Measurements from ENCODE around the gene CSF3R.

Gene CSF3R

DNA sequence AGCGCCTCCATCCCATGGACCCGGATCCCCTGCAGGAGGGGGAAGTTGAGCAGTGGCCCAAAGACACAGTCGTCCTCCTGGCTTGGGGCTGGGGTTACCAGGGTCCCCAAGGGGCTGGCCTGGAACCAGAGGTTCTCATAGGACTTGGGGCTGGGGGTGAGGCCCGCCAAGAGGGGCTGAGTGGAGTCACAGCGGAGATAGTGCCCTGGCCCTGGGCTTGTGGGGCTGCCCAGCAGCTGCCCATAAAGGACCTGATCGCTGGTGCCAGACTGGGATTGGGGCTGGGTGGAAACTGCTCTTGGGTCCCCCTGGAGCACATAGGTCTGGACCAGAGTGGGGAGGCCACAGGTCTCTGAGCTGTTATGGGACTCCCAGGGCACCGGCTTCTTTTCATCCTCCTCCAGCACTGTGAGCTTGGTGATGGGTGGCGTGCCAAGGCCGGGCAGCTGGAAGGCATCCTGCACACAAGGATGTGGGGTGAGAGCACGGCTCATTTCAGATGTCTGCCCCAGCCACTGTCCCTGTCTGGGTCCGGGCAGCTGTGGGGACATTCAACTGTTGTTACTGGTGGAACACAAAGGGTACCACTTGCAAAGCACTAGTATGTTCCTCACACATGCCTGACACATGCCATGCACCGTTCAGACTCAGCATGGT is 16.2 kb downstream of the CSF3R start:
- DNase-seq: no peak
- H3K27me3 Mint-ChIP-seq: peaks cover 4% of the 10 kb centered on the region
- H3K36me3 Mint-ChIP-seq: peaks cover 26% of the 10 kb centered on the region
- H3K9me3 Mint-ChIP-seq: no peaks in the 10 kb centered on the region
- H3K4me3 Mint-ChIP-seq: no peak overlapping the region
- no peak overlapping the region for H3K27ac Mint-ChIP-seq
- CTCF ChIA-PET: interaction anchor here (0.6 to 1.3 kb wide), 2 partner anchors 20 to 60 kb away, joined by 3 read pairs; no protein-coding TSS in a partner anchor
- H3K4me1 Mint-ChIP-seq: peaks cover 41% of the 10 kb centered on the region

DNA sequence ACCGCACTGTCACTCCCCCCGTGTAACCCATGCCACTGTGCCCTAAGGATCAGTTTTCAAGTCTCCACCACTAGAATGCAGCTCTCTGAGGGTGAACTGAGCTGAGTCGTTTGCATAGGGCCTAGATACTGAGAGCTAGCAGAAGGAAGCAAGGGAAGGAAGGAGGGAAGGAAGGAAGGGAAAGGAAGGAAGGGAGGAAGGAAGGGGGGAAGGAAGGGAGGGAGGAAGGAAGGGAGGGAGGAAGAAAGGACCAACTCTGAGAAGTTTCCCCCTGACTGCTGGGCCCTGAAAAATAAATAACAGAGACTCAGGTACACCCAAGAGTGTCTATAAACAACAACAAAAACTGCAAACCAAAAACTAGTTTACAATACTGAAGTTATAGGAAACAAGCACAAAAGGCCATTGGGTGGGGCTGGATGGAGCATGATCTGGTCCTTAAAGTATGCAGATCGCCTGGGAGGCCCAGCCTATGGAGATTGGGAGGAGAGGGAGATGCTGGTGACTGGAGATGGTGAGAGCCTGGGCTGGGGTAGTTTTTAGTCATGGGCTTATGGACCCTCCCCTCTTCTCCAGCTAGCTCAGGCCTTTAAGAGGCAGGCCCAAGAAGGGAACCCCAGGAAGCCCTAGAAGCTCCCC is 16.9 kb downstream of the CSF3R start:
- CTCF ChIA-PET: interaction anchor here (0.6 kb wide), 1 partner anchor 59 kb away, joined by 3 read pairs; no protein-coding TSS in a partner anchor
- no peak for DNase-seq
- Mint-ChIP-seq H3K4me3 (no peak overlapping the region), H3K9me3 (no peaks in the 10 kb centered on the region), H3K36me3 (peaks cover 32% of the 10 kb centered on the region), H3K27me3 (peaks cover 4% of the 10 kb centered on the region), H3K27ac (no peak overlapping the region), H3K4me1 (peaks cover 48% of the 10 kb centered on the region)

DNA sequence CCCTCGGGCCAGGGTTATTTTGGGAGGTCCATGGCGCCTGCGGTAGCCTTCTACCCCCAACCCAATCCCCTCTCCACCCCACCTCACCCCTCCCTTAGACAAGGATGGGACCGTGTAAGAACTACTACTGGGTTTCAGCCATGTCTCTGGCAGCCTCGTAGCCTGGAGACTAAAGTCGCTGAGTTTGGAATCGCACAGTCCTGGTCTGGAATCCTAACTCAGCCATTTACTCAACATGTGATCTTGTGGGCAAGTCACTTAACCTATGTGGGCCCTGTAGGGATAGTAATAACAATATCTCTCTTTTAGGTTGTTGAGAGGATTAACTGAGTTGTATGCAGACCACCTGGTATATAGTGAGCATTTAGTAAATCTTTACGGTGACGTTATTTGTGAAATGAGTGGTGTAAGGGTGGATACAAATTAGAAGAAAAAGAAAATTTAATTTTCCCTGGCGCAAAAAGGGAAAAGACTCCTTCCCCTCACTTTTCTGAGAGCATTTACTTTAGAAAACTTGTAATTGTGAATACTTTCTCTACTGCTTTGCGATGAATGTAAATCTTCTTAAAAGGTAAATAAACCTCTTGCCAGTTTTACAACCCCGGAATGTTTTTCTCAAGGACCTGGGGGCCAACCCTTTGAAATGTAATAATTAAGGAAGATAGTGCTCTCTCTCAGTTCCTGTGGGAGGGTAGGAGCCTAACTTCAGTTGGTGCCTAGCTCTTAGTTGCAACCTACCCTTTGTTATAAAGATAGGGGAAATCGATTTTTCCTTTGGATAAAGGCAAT is 17.9 kb downstream of the CSF3R start:
- peak overlapping the region; percentile 95 for H3K4me3 Mint-ChIP-seq
- CTCF ChIA-PET: interaction anchor here (1.0 kb wide), 1 partner anchor 51 kb away, joined by 3 read pairs; no protein-coding TSS in a partner anchor
- H3K4me1 Mint-ChIP-seq: peaks cover 54% of the 10 kb centered on the region
- no peak for DNase-seq
- peaks cover 4% of the 10 kb centered on the region for H3K27me3 Mint-ChIP-seq
- no peaks in the 10 kb centered on the region for H3K9me3 Mint-ChIP-seq
- peaks cover 42% of the 10 kb centered on the region for H3K36me3 Mint-ChIP-seq
- peak overlapping the region; percentile 94 for H3K27ac Mint-ChIP-seq

DNA sequence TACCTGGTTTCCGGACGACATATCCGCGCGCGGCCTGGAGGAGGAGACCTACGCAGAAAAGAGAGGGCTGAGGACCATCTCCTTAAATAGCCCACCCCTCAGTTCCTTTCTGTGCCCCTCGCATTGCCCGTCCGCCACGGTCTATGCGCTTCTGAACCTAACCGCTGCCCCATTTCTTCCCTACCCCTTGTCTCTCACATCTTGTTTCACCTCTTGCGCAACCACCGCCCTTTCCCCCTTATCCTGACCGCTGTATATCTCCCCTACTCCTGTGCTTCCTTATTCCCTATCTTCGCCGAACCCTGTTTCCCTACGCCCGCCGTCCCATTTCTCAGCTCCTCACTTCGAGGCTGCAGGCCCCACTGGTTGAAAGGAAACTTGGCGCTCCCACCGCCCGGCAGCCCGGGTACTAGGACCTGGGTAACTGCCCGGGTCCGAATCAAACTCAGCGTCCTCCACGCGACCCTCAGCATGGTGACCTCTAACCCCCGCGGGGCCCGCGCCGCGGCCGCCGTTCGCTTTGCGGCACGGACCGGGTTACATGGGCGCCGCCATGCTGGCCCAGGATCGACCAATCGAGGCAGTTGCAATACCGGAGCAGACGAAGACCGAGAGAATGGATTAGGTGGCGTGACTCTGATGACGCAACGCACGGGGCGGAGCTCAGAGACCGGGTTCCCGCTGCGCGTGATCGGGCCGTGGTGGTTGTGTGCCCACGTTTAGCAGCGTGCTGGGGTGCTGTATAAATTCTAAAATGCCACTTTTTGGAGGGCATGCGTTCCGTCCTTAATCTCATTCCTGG is 18.7 kb downstream of the CSF3R start, which contains the start of gene MRPS15:
Gene MRPS15, minus strand, starts transcription at position 582 of the 802 bp plus-strand sequence. Its CDS starts 109 bp downstream, at position 473.
- Mint-ChIP-seq H3K36me3 (peaks cover 48% of the 10 kb centered on the region), H3K27me3 (peaks cover 4% of the 10 kb centered on the region), H3K4me1 (peaks cover 62% of the 10 kb centered on the region), H3K9me3 (no peaks in the 10 kb centered on the region), H3K27ac (peak within 1 kb of the TSS; percentile 94), H3K4me3 (peak within 1 kb of the TSS; percentile 95)
- CTCF ChIA-PET: interaction anchor here (1.0 kb wide), 1 partner anchor 52 kb away, joined by 3 read pairs; no protein-coding TSS in a partner anchor
- peak; percentile 98 for DNase-seq

DNA sequence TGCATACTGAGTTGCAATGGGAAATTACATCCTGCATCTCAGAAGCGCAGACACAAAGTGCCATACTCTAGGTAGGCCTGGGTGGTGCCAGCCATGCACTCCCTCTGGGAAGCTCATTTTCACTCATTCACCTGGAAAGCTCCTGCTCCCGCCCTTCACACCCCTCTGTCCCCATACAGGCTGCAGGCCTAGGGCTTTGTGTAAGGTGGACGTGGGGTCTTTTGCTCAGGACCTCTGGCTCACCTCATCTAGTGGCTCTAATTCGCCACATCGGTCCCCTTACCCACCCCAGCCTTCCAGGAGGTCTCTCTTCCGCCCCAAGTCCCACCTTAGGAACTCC is 19.3 kb downstream of the CSF3R start:
- H3K4me1 Mint-ChIP-seq: peaks cover 67% of the 10 kb centered on the region
- peak overlapping the region; percentile 95 for H3K4me3 Mint-ChIP-seq
- H3K27me3 Mint-ChIP-seq: peaks cover 4% of the 10 kb centered on the region
- no peaks in the 10 kb centered on the region for H3K9me3 Mint-ChIP-seq
- H3K27ac Mint-ChIP-seq: peak overlapping the region; percentile 94
- CTCF ChIA-PET: interaction anchor here (1.0 kb wide), 1 partner anchor 52 kb away, joined by 3 read pairs; no protein-coding TSS in a partner anchor
- no peak for DNase-seq
- H3K36me3 Mint-ChIP-seq: peaks cover 54% of the 10 kb centered on the region

DNA sequence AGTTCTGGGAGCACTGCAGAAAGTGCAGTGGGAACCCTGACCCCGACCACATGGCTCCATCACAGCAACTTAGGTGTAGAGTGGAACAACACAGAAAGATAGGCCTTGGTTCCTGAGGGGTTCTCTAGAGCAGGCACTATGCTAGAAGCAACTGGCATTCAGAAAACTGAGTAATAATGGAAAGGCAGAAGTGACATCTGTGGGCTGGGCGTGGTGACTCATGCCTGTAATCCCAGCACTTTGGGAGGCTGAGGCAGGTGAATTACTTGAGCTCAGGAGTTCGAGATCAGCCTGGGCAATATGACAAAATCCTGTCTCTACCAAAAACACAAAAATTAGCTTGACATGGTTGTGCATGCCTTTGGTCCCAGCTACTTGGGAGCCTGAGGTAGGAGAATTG is 23.8 kb downstream of the CSF3R start:
- Mint-ChIP-seq H3K27ac (peak overlapping the region; percentile 92), H3K9me3 (no peaks in the 10 kb centered on the region), H3K36me3 (peaks cover 74% of the 10 kb centered on the region)

DNA sequence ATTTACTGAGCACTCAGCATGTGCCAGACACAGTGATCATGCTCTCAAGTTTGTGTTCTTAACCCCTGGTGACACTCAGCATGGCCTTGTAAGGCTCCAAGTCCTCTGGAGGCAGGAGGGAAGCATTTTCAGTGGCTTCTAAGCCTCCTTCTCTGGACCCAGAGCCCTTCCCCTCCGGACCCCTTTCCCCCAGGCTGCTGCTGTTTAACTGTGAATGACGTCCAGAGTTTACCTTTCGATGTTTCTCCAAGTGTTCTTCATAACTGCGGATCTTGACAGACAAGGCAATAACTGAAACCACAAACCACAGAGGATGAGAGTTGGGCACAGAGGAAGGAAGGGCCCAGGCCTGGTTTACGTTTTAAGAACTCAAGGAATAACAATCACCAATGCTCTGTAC is 25.0 kb downstream of the CSF3R start:
- Mint-ChIP-seq H3K4me1 (peaks cover 71% of the 10 kb centered on the region), H3K4me3 (peak overlapping the region; percentile 55), H3K27ac (peak overlapping the region; percentile 92), H3K27me3 (no peaks in the 10 kb centered on the region), H3K9me3 (no peaks in the 10 kb centered on the region), H3K36me3 (peaks cover 68% of the 10 kb centered on the region)
- peak; percentile 52 for DNase-seq
- CTCF ChIA-PET: no interaction called here

More for the DNA sequence above, 23.8 kb downstream of the CSF3R start:
- DNase-seq: no peak
- no peaks in the 10 kb centered on the region for H3K27me3 Mint-ChIP-seq
- CTCF ChIA-PET: no interaction called here
- H3K4me1 Mint-ChIP-seq: peaks cover 81% of the 10 kb centered on the region
- peak overlapping the region; percentile 35 for H3K4me3 Mint-ChIP-seq

DNA sequence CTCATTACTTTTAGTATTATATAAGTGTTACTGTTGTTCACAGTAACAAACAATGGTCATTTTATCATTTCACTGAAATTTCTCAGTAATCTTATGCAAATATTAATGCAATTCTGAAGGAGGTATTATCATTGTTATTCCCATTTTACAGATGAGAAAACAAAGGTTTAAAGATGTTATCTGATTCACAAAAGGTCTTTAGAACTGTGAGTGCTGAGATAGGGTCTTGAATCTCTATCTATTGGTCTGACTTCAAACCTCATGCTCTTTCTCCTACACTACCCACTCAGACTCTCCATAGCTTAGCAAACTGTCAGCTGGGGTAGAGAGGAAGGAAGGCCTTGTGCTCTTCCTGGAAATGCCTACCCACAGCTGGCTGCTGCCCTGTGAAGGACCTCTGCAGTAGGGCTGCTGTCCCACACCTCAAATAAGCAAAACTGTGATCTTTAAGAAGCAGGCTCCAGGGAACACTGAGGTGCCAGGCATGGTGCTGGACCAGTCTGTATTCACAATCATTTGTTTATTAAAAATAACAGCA is 26.3 kb downstream of the CSF3R start:
- peaks cover 60% of the 10 kb centered on the region for H3K36me3 Mint-ChIP-seq
- peak overlapping the region; percentile 73 for H3K27ac Mint-ChIP-seq
- no peak for DNase-seq
- CTCF ChIA-PET: no interaction called here
- H3K4me3 Mint-ChIP-seq: peak overlapping the region; percentile 51
- no peaks in the 10 kb centered on the region for H3K9me3 Mint-ChIP-seq
- peaks cover 67% of the 10 kb centered on the region for H3K4me1 Mint-ChIP-seq
- no peaks in the 10 kb centered on the region for H3K27me3 Mint-ChIP-seq

DNA sequence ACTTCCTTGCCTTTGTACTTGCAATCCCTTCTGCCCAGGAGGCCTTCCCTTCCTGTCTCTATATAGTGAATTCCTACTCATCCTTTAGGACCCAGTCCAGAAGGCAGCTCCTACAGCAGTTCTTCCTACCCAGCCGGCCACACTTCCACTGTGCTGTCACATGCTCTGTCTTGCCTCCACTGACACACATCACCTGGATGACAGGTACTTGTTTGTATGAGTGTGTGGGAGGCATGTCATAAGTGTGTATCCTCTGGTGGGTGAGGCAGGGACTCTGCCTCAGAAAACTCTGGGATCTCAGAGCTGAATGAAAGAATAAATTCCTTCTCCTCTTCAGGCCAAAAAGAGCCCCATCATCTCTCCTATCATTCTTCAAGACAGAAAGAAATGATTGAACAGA is 27.3 kb downstream of the CSF3R start:
- H3K36me3 Mint-ChIP-seq: peaks cover 50% of the 10 kb centered on the region
- CTCF ChIA-PET: interaction anchor here (1.4 kb wide), 1 partner anchor 9 kb away, joined by 4 read pairs; no protein-coding TSS in a partner anchor
- no peak overlapping the region for H3K27ac Mint-ChIP-seq
- no peaks in the 10 kb centered on the region for H3K9me3 Mint-ChIP-seq
- peaks cover 1% of the 10 kb centered on the region for H3K27me3 Mint-ChIP-seq
- H3K4me3 Mint-ChIP-seq: no peak overlapping the region
- H3K4me1 Mint-ChIP-seq: peaks cover 63% of the 10 kb centered on the region
- no peak for DNase-seq

DNA sequence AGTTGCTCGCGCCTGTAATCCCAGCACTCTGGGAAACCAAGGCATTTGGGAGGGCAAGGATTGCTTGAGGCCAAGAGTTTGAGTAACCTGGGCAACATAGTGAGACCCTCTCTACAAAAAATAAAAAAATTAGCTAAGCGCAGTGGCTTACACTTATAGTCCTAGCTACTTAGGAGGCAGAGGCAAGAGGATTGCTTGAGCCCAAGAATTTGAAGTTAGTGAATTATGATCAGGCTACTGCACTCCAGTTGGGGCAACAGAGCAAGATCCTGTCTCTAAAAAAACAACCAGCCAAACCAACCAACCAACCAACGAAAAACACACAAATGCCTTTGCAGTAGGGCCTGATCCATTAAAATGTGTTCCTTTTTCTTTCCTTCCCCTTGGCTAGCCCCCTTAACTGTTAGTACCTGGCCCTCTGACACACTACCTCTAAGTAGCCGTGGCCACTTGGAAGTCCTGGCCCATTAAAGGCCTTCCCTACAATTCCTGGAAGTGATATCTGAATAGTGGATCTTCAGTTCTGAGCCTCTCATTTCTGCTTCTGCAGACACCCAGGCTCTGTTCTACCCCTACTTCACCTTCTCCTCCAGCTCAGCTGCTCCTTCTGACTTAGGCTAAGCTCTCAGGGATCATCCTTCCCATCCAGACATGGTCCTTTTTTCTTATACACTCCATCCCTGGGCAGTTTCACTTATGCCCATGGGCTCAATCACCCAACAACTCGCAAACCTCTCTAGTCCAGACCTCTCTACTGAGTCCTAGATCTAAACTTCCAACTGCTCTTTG is 28.9 kb downstream of the CSF3R start:
- no peak overlapping the region for H3K4me3 Mint-ChIP-seq
- peak overlapping the region; percentile 10 for H3K27ac Mint-ChIP-seq
- H3K4me1 Mint-ChIP-seq: peaks cover 58% of the 10 kb centered on the region
- peaks cover 5% of the 10 kb centered on the region for H3K27me3 Mint-ChIP-seq
- DNase-seq: no peak
- H3K36me3 Mint-ChIP-seq: peaks cover 38% of the 10 kb centered on the region
- no peaks in the 10 kb centered on the region for H3K9me3 Mint-ChIP-seq
- CTCF ChIA-PET: no interaction called here

DNA sequence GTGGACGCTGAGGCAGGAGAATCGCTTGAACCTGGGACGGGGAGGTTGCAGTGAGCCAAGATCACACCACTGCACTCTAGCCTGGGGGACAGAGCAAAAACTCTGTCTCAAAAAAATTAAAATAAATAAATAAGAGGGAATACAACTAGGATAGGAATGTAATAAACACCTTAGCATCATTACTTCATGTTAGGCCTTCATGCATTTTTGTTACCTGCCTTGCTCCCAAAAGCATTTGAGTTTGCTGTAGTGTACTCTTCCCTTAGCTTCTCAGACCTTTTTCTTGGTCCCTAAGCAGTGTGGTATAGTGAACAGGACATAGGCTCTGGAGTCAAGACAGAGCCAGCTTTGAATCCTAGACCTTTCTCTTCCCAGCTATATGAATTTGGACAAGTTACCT is 29.7 kb downstream of the CSF3R start:
- peaks cover 5% of the 10 kb centered on the region for H3K27me3 Mint-ChIP-seq
- H3K4me1 Mint-ChIP-seq: peaks cover 51% of the 10 kb centered on the region
- DNase-seq: no peak
- no peak overlapping the region for H3K27ac Mint-ChIP-seq
- H3K36me3 Mint-ChIP-seq: peaks cover 34% of the 10 kb centered on the region
- H3K4me3 Mint-ChIP-seq: no peak overlapping the region
- CTCF ChIA-PET: no interaction called here
- H3K9me3 Mint-ChIP-seq: no peaks in the 10 kb centered on the region

DNA sequence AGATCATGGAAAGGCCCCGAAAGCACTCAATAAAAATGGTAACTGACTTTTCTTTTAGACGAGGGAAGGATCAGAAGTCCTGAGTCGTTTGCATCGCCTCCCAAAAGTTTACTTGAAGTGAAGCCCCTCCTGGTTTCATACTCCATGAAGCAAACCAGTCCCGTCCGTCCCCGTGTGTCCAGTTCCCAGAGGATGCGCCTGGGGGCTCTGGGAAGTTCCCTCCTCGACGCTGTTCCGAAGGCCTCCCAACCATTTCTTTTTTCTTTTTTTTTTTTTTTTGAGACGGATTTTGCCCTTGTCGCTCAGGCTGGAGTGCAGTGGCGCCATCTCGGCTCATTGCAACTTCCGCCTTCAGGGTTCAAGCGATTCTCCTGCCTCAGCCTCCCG is 31.8 kb downstream of the CSF3R start:
- Mint-ChIP-seq H3K4me3 (peak overlapping the region; percentile 89), H3K9me3 (no peaks in the 10 kb centered on the region), H3K27ac (peak overlapping the region; percentile 92), H3K4me1 (peaks cover 37% of the 10 kb centered on the region), H3K36me3 (peaks cover 23% of the 10 kb centered on the region), H3K27me3 (peaks cover 5% of the 10 kb centered on the region)
- DNase-seq: no peak
- CTCF ChIA-PET: interaction anchor here (0.6 kb wide), 1 partner anchor 86 kb away, joined by 3 read pairs; no protein-coding TSS in a partner anchor

Measured in activated naive CD4-positive, alpha-beta T cell treated with anti-CD3 and anti-CD28 coated beads, Interleukin-2, amount 10 ng/mL, durations not matched to agents 7 days and 5 days (primary cell).